Neural crest cell (in vitro differentiated cells): ENCODE results near the gene CAV2. TPM values are rescaled to one million over a fixed set of nuclear protein-coding genes. Genes with fewer than 3 reads are reported as not detected.

Experiments
- DNase-seq: peaks from one replicate; pipeline ENCODE4 v3.0.0; 2021; ENCODE audit warnings: low read depth, mixed read lengths, low spot score
- H3K27ac Mint-ChIP-seq: one replicate; pipeline ENCODE4 v1.8.0; 2021; ENCODE audit warnings: mild to moderate bottlenecking, mixed read lengths; ENCODE audit not compliant: unreplicated experiment
- H3K27me3 Mint-ChIP-seq: 2 replicates; pipeline ENCODE4 v1.8.0; 2021; ENCODE audit warnings: low read depth, mild to moderate bottlenecking, mixed read lengths
- H3K36me3 Mint-ChIP-seq: 2 replicates; pipeline ENCODE4 v1.8.0; 2021; ENCODE audit warnings: low read depth, mild to moderate bottlenecking, mixed read lengths
- H3K4me1 Mint-ChIP-seq: 2 replicates; pipeline ENCODE4 v1.8.0; 2021; ENCODE audit warnings: mixed read lengths
- H3K4me3 Mint-ChIP-seq: one replicate; pipeline ENCODE4 v1.8.0; 2021; ENCODE audit warnings: mild to moderate bottlenecking, mixed read lengths
- H3K9me3 Mint-ChIP-seq: 2 replicates; pipeline ENCODE4 v1.8.0; 2021; ENCODE audit warnings: mixed read lengths
- total RNA-seq: library from RNA; stranded (reverse); gene quantifications from 2 replicates; pipeline ENCODE4 v1.2.1, GENCODE V29; 2021
- TF ChIP-seq, protein P1 (sequence below): fragments of 200-600 bp; sonication (generic); conservative IDR thresholded peaks from 2 replicates; pipeline ENCODE4 v1.5.0; 2021; ENCODE audit warnings: antibody characterized with exemption, mild to moderate bottlenecking

The CAV2 gene
- total RNA-seq, 1 donor from 2014 or later = 1.9 TPM

DNA sequence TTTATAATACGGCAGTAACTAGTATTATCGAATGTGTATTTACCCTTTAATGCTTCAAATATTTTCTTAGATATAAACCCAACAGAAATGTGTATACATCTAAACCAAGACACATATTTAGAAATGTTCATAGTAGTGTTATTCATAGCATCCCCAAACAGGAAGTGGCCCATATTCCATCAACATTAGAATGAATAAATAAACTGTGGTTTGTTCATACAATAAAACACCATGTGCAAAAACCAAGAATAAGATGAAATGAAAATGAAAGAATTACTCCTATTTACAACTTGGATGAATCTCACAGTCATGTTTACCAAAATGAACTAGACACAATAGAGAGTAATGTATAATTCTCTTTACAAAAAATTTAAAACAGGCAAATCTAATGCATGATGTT lies 9.2 kb upstream of the CAV2 start:
- DNase-seq = no peak
- H3K4me1 Mint-ChIP-seq = no peaks in the 10 kb centered on the region
- H3K4me3 Mint-ChIP-seq = no peak overlapping the region
- H3K36me3 Mint-ChIP-seq = no peaks in the 10 kb centered on the region
- no peak overlapping the region for H3K27ac Mint-ChIP-seq
- TF ChIP-seq, protein P1, sequence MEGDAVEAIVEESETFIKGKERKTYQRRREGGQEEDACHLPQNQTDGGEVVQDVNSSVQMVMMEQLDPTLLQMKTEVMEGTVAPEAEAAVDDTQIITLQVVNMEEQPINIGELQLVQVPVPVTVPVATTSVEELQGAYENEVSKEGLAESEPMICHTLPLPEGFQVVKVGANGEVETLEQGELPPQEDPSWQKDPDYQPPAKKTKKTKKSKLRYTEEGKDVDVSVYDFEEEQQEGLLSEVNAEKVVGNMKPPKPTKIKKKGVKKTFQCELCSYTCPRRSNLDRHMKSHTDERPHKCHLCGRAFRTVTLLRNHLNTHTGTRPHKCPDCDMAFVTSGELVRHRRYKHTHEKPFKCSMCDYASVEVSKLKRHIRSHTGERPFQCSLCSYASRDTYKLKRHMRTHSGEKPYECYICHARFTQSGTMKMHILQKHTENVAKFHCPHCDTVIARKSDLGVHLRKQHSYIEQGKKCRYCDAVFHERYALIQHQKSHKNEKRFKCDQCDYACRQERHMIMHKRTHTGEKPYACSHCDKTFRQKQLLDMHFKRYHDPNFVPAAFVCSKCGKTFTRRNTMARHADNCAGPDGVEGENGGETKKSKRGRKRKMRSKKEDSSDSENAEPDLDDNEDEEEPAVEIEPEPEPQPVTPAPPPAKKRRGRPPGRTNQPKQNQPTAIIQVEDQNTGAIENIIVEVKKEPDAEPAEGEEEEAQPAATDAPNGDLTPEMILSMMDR = no peak
- peaks cover 5% of the 10 kb centered on the region for H3K27me3 Mint-ChIP-seq
- no peaks in the 10 kb centered on the region for H3K9me3 Mint-ChIP-seq

GRCh38 chr7:116491887-116492653 lies 7.5 kb upstream of the CAV2 start:
- Mint-ChIP-seq H3K4me1 (no peaks in the 10 kb centered on the region), H3K9me3 (peaks cover 2% of the 10 kb centered on the region), H3K27ac (no peak overlapping the region), H3K36me3 (no peaks in the 10 kb centered on the region), H3K27me3 (peaks cover 10% of the 10 kb centered on the region), H3K4me3 (no peak overlapping the region)
- TF ChIP-seq, protein P1 = no peak
- DNase-seq = no peak

DNA sequence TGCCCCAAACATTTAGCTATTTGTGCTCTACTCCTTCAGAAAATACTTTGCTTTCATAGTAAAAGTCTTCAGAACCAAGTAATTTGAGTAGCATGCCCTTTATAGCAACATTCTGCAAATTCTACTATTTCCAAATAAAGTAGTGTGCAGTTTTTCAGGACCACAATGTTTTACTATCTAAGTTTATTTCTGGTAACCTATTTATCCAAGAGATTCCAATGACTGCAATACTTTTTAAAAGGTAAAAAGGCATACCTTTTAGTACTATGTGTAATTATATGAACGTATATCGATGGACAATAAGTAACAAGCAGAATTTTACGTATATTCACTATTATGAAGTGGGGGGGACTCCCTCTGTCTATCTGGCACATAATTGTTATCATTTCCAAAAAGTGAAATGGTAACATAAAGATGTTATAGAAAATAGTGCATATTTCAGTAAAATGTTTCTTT lies 6.9 kb upstream of the CAV2 start:
- no peaks in the 10 kb centered on the region for H3K4me1 Mint-ChIP-seq
- TF ChIP-seq, protein P1 = no peak
- no peak for DNase-seq
- peaks cover 4% of the 10 kb centered on the region for H3K9me3 Mint-ChIP-seq
- no peak overlapping the region for H3K27ac Mint-ChIP-seq
- peaks cover 14% of the 10 kb centered on the region for H3K27me3 Mint-ChIP-seq
- H3K4me3 Mint-ChIP-seq = no peak overlapping the region
- H3K36me3 Mint-ChIP-seq = no peaks in the 10 kb centered on the region

GRCh38 chr7:116493449-116493848 lies 6.1 kb upstream of the CAV2 start:
- Mint-ChIP-seq H3K27ac (no peak overlapping the region), H3K27me3 (peaks cover 20% of the 10 kb centered on the region), H3K36me3 (no peaks in the 10 kb centered on the region), H3K4me3 (no peak overlapping the region), H3K4me1 (no peaks in the 10 kb centered on the region), H3K9me3 (peaks cover 4% of the 10 kb centered on the region)
- TF ChIP-seq, protein P1 = no peak
- no peak for DNase-seq

DNA sequence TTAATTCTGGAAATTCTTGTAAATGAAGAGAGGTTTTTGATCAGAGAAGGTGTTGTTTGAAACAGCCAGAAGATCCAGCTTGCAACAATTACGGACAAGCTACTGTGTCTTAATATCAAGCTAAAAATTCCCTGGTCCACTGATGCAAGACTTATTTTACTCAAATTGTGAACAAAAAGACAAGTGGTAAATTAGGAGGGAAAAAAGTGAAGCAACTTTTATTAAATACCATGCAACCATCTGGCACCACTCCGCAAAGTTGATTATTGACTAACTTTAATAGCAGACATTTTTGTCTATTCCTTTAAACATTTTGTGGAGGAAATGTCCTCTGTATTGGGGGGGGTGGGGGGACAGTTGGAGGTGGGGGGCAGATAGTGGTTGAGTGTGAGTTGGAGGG lies 5.1 kb upstream of the CAV2 start:
- no peak for DNase-seq
- Mint-ChIP-seq H3K36me3 (no peaks in the 10 kb centered on the region), H3K9me3 (peaks cover 4% of the 10 kb centered on the region), H3K27ac (no peak overlapping the region), H3K4me1 (no peaks in the 10 kb centered on the region), H3K27me3 (peaks cover 25% of the 10 kb centered on the region), H3K4me3 (no peak overlapping the region)
- TF ChIP-seq, protein P1 = no peak
